GM21619 (cell line): ENCODE measurements around the gene WNT3A.

Source experiments
- ATAC-seq: cut with Tn5 transposase; IDR thresholded peaks from one replicate; pipeline ENCODE4 v1.9.1; 2021; ENCODE audit not compliant: unreplicated experiment

The WNT3A gene

DNA sequence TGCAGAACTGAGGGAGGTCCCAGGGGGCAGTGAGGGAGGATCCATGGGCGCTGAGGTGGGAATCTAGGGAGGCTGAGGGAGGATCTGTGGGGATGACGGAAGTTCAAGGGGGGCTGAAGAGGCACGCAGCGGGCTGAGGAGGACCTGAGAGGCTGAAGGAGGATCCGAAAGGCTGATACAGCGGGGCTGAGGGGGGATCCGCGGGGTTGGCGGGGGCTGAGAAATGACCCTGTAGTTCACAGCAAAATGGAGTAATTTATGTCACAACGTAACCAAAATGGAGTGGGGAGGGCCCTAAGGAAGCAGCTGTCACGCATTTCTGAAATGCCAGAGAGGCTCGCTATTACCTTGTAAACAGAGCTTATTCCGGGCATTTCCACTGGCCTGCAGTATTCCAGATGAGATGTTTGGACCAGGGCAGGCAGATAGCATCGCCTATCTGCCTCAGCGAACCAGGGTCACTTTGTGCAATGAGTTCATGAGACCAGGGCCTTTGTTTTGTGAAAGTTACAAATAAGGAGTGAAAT is 103.2 kb downstream of the WNT3A start:
- no peak for ATAC-seq

GRCh38 chr1:228110556-228110955 is 103.8 kb downstream of the WNT3A start:
- ATAC-seq: no peak
